Aorta (tissue), 5 donors: ENCODE measurements around the gene BAHD1. TPM values are rescaled to one million over a fixed set of nuclear protein-coding genes. Genes with fewer than 3 reads are reported as not detected.
"Not testable (repeated sequence)": the region's sequence is repeated elsewhere in the genome, so short reads cannot be mapped to it uniquely, and the experiment has no call there.

Source experiments
- ATAC-seq: fragments of 200-7000 bp; cut with Tn5 transposase; one replicate; pipeline ENCODE4 v1.9.1; 2022; ENCODE audit warnings: moderate library complexity; ENCODE audit not compliant: low FRiP score
- DNase-seq, 2 donors: peaks; one replicate each; pipeline ENCODE4 v3.0.0-alpha.2; 2020
- H3K27ac ChIP-seq, 2 donors: one replicate each; pipeline ENCODE4 v1.5.1; 2013; ENCODE audit warnings: low read length in 2 of 2, mild to moderate bottlenecking in 2 of 2, moderate library complexity in 2 of 2, control low read depth in 1 of 2, inconsistent platforms in 1 of 2, low read depth in 1 of 2
- H3K27me3 ChIP-seq, 2 donors: one replicate each; pipeline ENCODE4 v1.6.1; 2013; ENCODE audit warnings: control low read depth in 1 of 2, low read length in 1 of 2, mild to moderate bottlenecking in 1 of 2, moderate library complexity in 1 of 2; ENCODE audit not compliant: insufficient read depth in 2 of 2, control insufficient read depth in 1 of 2
- H3K36me3 ChIP-seq, 2 donors: one replicate each; pipeline ENCODE4 v1.6.1; 2013; ENCODE audit warnings: control low read depth in 1 of 2, low read length in 1 of 2, mild to moderate bottlenecking in 1 of 2; ENCODE audit not compliant: insufficient read depth in 2 of 2, control insufficient read depth in 1 of 2
- H3K4me1 ChIP-seq, 2 donors: one replicate each; pipeline ENCODE4 v1.6.1; 2013; ENCODE audit warnings: low read length in 2 of 2, control low read depth in 1 of 2, mild to moderate bottlenecking in 1 of 2, moderate library complexity in 1 of 2; ENCODE audit not compliant: insufficient read depth in 2 of 2, control insufficient read depth in 1 of 2
- H3K4me3 ChIP-seq, 2 donors: one replicate each; pipeline ENCODE4 v1.5.1; 2013; ENCODE audit warnings: low read length in 2 of 2, control low read depth in 1 of 2, mild to moderate bottlenecking in 1 of 2
- H3K9me3 ChIP-seq: one replicate; pipeline ENCODE4 v1.6.1; 2013; ENCODE audit warnings: mild to moderate bottlenecking, low read length; ENCODE audit not compliant: control insufficient read depth
- WGBS, 2 donors: extraction: QIAGEN DNeasy Blood & Tissue Kit; methylation state at CpG; one replicate each; pipeline ENCODE4 v1.1.7; 2013; 5-methylcytosine and 5-hydroxymethylcytosine counted together
- intact Hi-C, 2 donors: fragments of 100-400 bp; cut with DNase I; formaldehyde crosslinking; loops; one replicate each; pipeline versions ENCODE4 v1.14.2 to v1.15.0; 2022
- polyA plus RNA-seq, 2 donors: library from polyadenylated mRNA; stranded (reverse); fragments of 200-250 nt; gene quantifications; one replicate each; pipeline ENCODE4 v1.2.3, GENCODE V29; 2013
- total RNA-seq, 2 donors: library from RNA; stranded (reverse); fragmentation: NEBNext Ultra II Directional; extraction: Animal tissue kit (Norgen Biotek cat#: 25700); gene quantifications; one replicate each; pipeline ENCODE4 v1.2.1, GENCODE V29; 2021
- donor health status: healthy with polysubstance abuse.
- donor health status: Bipolar disorder and iron deficiency.
- donor health status: DM: no; HTN: no; CAD: no.
- donor health status: DM: no; HTN: no; CAD: no.
- donor health status: DM: yes; HTN: yes; CAD: no.

BAHD1 gene
- total and polyA plus RNA-seq, 4 donors, result 4.8 to 21.2 (median 13.5) TPM

GRCh38 chr15:40449275-40449674, 8.5 kb downstream of the BAHD1 start:
- Histone ChIP-seq H3K27ac (no peak overlapping the region), H3K36me3 (no peaks in the 10 kb centered on the region), H3K4me1 (peaks cover 0 to under 1% of the 10 kb centered on the region in 2 donors), H3K4me3 (no peak overlapping the region), H3K27me3 (no peaks in the 10 kb centered on the region), H3K9me3 (no peaks in the 10 kb centered on the region)
- no peak for ATAC-seq
- intact Hi-C loops, result loop anchor here in 1 of 2 donors (10.0 kb wide), 1 partner anchor 116 kb away; the partner anchor contains the start of genes CCDC32 and RPUSD2
- no peak for DNase-seq

- Histone ChIP-seq H3K4me3 (no peak overlapping the region), H3K4me1 (no peaks in the 10 kb centered on the region), H3K27me3 (no peaks in the 10 kb centered on the region), H3K36me3 (no peaks in the 10 kb centered on the region), H3K9me3 (no peaks in the 10 kb centered on the region), H3K27ac (no peak overlapping the region)
- intact Hi-C loops, result no loop called here
- ATAC-seq, result no peak
- DNase-seq, result no peak
- 90 to 95% methylated on average over 2 of the region's 2 CpGs for WGBS, 2 donors
These were observed 9.3 kb downstream of the BAHD1 start for GRCh38 chr15:40450047-40450446.

- ATAC-seq, result no peak
- no peaks in the 10 kb centered on the region for H3K36me3 ChIP-seq
- intact Hi-C loops, result no loop called here
These were observed 10.9 kb downstream of the BAHD1 start for GRCh38 chr15:40451527-40452158.

GRCh38 chr15:40452296-40453090, 11.7 kb downstream of the BAHD1 start:
- ATAC-seq, result no peak
- no peaks in the 10 kb centered on the region for H3K36me3 ChIP-seq
- H3K9me3 ChIP-seq, result no peaks in the 10 kb centered on the region
- H3K27ac ChIP-seq, result no peak overlapping the region
- H3K27me3 ChIP-seq, result no peaks in the 10 kb centered on the region
- 74 to 79% methylated on average over 11 of the region's 11 CpGs for WGBS, 2 donors
- no peaks in the 10 kb centered on the region for H3K4me1 ChIP-seq
- DNase-seq, result no peak
- intact Hi-C loops, result no loop called here
- H3K4me3 ChIP-seq, result no peak overlapping the region

More at GRCh38 chr15:40451527-40452158, 10.9 kb downstream of the BAHD1 start:
- no peaks in the 10 kb centered on the region for H3K9me3 ChIP-seq
- H3K27ac ChIP-seq, result no peak overlapping the region
- no peak overlapping the region for H3K4me3 ChIP-seq
- 82 to 83% methylated on average over 3 of the region's 3 CpGs for WGBS, 2 donors
- no peaks in the 10 kb centered on the region for H3K4me1 ChIP-seq
- DNase-seq, result no peak
- no peaks in the 10 kb centered on the region for H3K27me3 ChIP-seq

- DNase-seq, H3K4me1 ChIP-seq, intact Hi-C loops, H3K4me3 ChIP-seq, H3K9me3 ChIP-seq, H3K27me3 ChIP-seq, H3K36me3 ChIP-seq, ATAC-seq, H3K27ac ChIP-seq: not testable (repeated sequence)
- WGBS, 2 donors, result 89 to 94% methylated on average over 2 to 3 of the region's 3 CpGs
These were observed 13.2 kb downstream of the BAHD1 start for GRCh38 chr15:40453941-40454340.

- WGBS, 2 donors, result 31 to 38% methylated on average over 9 of the region's 9 CpGs
- DNase-seq, result no peak
- no peaks in the 10 kb centered on the region for H3K27me3 ChIP-seq
- H3K4me1 ChIP-seq, result no peaks in the 10 kb centered on the region
- no peak for ATAC-seq
- H3K4me3 ChIP-seq, result no peak overlapping the region
- intact Hi-C loops, result no loop called here
- H3K36me3 ChIP-seq, result no peaks in the 10 kb centered on the region
- H3K9me3 ChIP-seq, result no peaks in the 10 kb centered on the region
- no peak overlapping the region for H3K27ac ChIP-seq
These were observed 14.2 kb downstream of the BAHD1 start for GRCh38 chr15:40454904-40455391.

- intact Hi-C loops, result no loop called here
- no peak for ATAC-seq
- DNase-seq, result peak in 1 of 2 donors; percentile 61
These were observed 15.6 kb downstream of the BAHD1 start for GRCh38 chr15:40456299-40456712.

GRCh38 chr15:40456738-40457137, 16.0 kb downstream of the BAHD1 start:
- no peaks in the 10 kb centered on the region for H3K9me3 ChIP-seq
- DNase-seq (peak in 1 of 2 donors; percentile 46), ATAC-seq (no peak)
- intact Hi-C loops, result no loop called here
- H3K27me3 ChIP-seq, result no peaks in the 10 kb centered on the region
- H3K27ac ChIP-seq, result no peak overlapping the region
- H3K36me3 ChIP-seq, result no peaks in the 10 kb centered on the region
- 75 to 85% methylated on average over 4 of the region's 4 CpGs for WGBS, 2 donors
- no peaks in the 10 kb centered on the region for H3K4me1 ChIP-seq
- H3K4me3 ChIP-seq, result no peak overlapping the region

More at GRCh38 chr15:40456299-40456712, 15.6 kb downstream of the BAHD1 start:
- no peaks in the 10 kb centered on the region for H3K36me3 ChIP-seq
- no peak overlapping the region for H3K4me3 ChIP-seq
- no peaks in the 10 kb centered on the region for H3K9me3 ChIP-seq
- 42 to 49% methylated on average over 7 of the region's 7 CpGs for WGBS, 2 donors
- H3K27me3 ChIP-seq, result no peaks in the 10 kb centered on the region
- H3K4me1 ChIP-seq, result no peaks in the 10 kb centered on the region
- no peak overlapping the region for H3K27ac ChIP-seq
